ENCODE data around the gene SLC27A1. TPM values are rescaled to one million over a fixed set of nuclear protein-coding genes. Genes with fewer than 3 reads are reported as not detected.
"Not testable (repeated sequence)": the region's sequence is repeated elsewhere in the genome, so short reads cannot be mapped to it uniquely, and the experiment has no call there.

The SLC27A1 gene
- total RNA-seq, 1 donor from 2014 or later, result 4.3 TPM

DNA sequence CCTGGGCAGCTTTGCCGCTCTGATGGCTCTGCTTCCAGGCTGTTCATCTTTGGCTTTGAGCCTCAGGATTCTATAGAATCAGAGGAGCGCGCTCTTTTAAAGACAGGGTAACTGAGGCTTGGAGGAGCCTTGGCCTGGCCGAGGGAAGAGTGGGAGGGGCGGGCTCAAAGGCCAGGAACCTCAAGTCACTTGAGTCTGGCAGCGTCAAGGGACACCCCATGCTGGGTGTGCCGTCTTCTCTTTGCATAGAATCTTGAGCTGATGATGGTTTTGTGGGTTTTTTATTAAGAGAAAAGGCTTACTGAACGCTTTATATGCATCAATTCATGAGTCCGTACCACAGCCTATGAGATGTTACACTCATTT, 42.2 kb downstream of the SLC27A1 start:
- Mint-ChIP-seq H3K27me3 (no peaks in the 10 kb centered on the region), H3K4me1 (peaks cover 51% of the 10 kb centered on the region), H3K9me3 (no peaks in the 10 kb centered on the region), H3K36me3 (ENCODE audit: low read depth) (peaks cover 36% of the 10 kb centered on the region), H3K27ac (peak overlapping the region; percentile 92), H3K4me3 (peak overlapping the region; percentile 100)
- peak; percentile 9 for ATAC-seq (ENCODE audit: low read depth)
- no peak for DNase-seq
- intact Hi-C loops (cut with micrococcal nuclease), result loop anchor here (1.0 to 5.0 kb wide), 8 partner anchors 11 to 207 kb away; partner anchors contain the start of genes BST2, COLGALT1, MRPL34 and SLC27A1
- POLR2A ChIA-PET, result interaction anchor here (0.6 to 7.4 kb wide), 14 partner anchors 13 to 1010 kb away, joined by 3 to 347 read pairs (median 8); partner anchors contain the start of genes FCHO1 and SLC27A1
- CTCF ChIA-PET, result interaction anchor here (0.6 to 2.4 kb wide), 4 partner anchors 14 to 61 kb away, joined by 3 to 7 read pairs (median 5); a partner anchor contains a TSS
- TF ChIP-seq, protein P1, sequence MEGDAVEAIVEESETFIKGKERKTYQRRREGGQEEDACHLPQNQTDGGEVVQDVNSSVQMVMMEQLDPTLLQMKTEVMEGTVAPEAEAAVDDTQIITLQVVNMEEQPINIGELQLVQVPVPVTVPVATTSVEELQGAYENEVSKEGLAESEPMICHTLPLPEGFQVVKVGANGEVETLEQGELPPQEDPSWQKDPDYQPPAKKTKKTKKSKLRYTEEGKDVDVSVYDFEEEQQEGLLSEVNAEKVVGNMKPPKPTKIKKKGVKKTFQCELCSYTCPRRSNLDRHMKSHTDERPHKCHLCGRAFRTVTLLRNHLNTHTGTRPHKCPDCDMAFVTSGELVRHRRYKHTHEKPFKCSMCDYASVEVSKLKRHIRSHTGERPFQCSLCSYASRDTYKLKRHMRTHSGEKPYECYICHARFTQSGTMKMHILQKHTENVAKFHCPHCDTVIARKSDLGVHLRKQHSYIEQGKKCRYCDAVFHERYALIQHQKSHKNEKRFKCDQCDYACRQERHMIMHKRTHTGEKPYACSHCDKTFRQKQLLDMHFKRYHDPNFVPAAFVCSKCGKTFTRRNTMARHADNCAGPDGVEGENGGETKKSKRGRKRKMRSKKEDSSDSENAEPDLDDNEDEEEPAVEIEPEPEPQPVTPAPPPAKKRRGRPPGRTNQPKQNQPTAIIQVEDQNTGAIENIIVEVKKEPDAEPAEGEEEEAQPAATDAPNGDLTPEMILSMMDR (IDR thresholded peaks at IDR 0.05), result no peak

DNA sequence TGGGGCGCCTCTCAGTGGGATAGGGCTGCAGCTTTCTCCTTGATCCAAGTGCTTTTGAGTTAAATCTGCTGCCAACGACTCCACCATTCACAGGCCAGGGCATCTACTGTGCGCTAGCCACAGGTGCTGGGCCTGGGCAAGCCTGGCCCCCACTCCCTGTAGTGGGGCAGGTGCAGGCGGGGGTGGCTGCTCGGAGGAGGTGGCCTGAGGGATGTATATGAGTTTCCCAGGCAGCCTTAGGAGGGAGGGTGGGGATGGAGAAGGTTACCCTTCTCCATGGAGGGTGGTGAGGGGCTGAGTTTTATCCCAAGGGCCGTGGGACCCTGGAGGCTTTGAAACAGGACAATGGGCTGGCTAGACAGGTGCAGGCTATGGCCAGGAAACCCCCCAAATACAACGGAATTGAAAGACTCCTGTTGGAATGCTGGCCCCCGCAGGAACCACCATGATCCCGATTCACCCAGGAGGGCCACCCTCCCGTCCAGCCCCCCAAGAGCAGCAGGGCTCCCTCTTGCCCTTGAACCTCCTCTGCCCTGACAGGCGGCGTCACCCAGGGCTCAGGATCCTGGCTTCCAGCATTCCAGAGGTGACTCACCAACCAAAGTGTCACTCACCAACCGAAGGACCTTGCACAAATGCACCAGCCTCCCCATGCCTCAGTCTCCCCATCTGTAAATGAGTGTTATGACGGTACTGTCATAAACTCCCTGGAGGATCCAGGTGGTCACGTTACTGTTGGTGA, 45.3 kb downstream of the SLC27A1 start:
- Mint-ChIP-seq H3K36me3 (ENCODE audit: low read depth) (peaks cover 39% of the 10 kb centered on the region), H3K27me3 (no peaks in the 10 kb centered on the region), H3K27ac (peak overlapping the region; percentile 66), H3K4me3 (no peak overlapping the region), H3K4me1 (peaks cover 41% of the 10 kb centered on the region), H3K9me3 (no peaks in the 10 kb centered on the region)
- CTCF ChIA-PET, result no interaction called here
- no peak for DNase-seq
- ATAC-seq (ENCODE audit: low read depth), result no peak
- POLR2A ChIA-PET, result interaction anchor here (1.7 to 7.4 kb wide), 2 partner anchors 10 to 38 kb away, joined by 5 to 347 read pairs; a partner anchor contains a TSS
- TF ChIP-seq, protein P1 (IDR thresholded peaks at IDR 0.05), result no peak
- intact Hi-C loops (cut with micrococcal nuclease), result no loop called here

DNA sequence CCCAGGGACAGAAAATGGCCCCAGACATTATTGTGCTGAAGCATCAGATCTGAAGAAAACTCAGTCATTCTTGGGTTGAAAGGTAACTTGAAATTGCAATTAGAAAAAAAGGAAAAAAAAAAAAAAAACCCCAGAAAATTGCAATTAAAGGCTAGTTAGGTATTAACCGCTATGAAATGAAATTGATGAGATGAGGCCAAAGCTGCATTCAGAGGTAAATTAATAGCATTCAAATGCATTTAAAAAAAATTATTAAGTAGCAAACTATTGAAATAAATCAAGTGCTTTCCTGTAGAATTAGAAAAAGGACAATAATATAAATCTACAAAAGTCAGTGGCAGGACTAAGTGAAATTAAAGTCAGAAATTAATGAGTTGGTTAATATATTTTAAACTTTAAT, 47.6 kb downstream of the SLC27A1 start:
- intact Hi-C loops (cut with micrococcal nuclease), result no loop called here
- CTCF ChIA-PET, result interaction anchor here (0.7 kb wide), 1 partner anchor 36 kb away, joined by 4 read pairs; no protein-coding TSS in a partner anchor
- Mint-ChIP-seq H3K27ac (no peak overlapping the region), H3K9me3 (no peaks in the 10 kb centered on the region), H3K4me3 (no peak overlapping the region), H3K27me3 (no peaks in the 10 kb centered on the region), H3K36me3 (ENCODE audit: low read depth) (peaks cover 32% of the 10 kb centered on the region), H3K4me1 (peaks cover 41% of the 10 kb centered on the region)
- POLR2A ChIA-PET, result interaction anchor here (0.6 to 1.4 kb wide), 2 partner anchors 9 to 42 kb away, joined by 4 read pairs; a partner anchor contains a TSS
- no peak for ATAC-seq (ENCODE audit: low read depth)
- no peak for DNase-seq
- TF ChIP-seq, protein P1 (IDR thresholded peaks at IDR 0.05), result no peak

DNA sequence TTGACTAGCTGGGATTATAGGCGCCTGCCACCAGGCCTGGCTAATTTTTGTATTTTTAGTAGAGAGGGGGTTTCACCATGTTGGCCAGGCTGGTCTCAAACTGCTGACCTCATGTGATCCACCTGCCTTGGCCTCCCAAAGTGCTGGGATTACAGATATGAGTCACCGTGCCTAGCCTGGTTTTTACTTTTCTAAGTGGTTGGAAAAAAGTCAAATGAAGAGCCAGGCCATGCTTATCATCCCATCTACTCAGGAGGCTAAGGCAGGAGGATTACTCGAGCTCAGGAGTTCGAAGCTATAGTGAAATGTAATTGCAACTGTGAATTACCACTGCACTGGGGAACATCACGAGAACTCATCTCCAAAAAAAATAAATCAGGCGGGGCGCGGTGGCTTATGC, 48.3 kb downstream of the SLC27A1 start:
- intact Hi-C loops (cut with micrococcal nuclease); CTCF ChIA-PET; H3K9me3 Mint-ChIP-seq; H3K27ac Mint-ChIP-seq; H3K4me3 Mint-ChIP-seq; DNase-seq; H3K27me3 Mint-ChIP-seq; ATAC-seq (ENCODE audit: low read depth): not testable (repeated sequence)
- Mint-ChIP-seq H3K4me1 (peaks cover 43% of the 10 kb centered on the region), H3K36me3 (ENCODE audit: low read depth) (peaks cover 35% of the 10 kb centered on the region)
- POLR2A ChIA-PET, result interaction anchor here (0.6 to 1.4 kb wide), 3 partner anchors 8 to 506 kb away, joined by 4 to 9 read pairs (median 5); a partner anchor contains a TSS

DNA sequence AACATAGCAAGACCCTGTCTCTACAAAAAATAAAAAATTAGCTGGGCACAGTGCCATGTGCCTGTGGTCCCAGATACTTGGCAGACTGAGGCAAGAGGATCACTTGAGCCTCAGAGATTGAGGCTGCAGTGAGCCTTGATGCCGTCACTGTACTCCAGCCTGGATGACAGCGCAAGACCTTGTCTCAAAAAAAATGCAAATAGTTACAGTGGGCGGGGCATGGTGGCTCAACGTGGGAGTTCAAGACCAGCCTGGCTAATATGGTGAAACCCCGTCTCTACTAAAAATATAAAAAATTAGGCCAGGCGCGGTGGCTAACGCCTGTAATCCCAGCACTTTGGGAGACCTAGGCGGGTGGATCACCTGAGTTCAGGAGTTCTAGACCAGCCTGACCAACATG, 49.6 kb downstream of the SLC27A1 start:
- peaks cover 47% of the 10 kb centered on the region for H3K4me1 Mint-ChIP-seq
- intact Hi-C loops (cut with micrococcal nuclease), result loop anchor here (10.0 kb wide), 2 partner anchors 575 to 655 kb away; partner anchors contain the start of genes IFI30 and MAST3
- peak overlapping the region; percentile 53 for H3K27ac Mint-ChIP-seq
- H3K27me3 Mint-ChIP-seq, result no peaks in the 10 kb centered on the region
- peaks cover 35% of the 10 kb centered on the region for H3K36me3 Mint-ChIP-seq (ENCODE audit: low read depth)
- ChIA-PET POLR2A (interaction anchor here (0.6 to 12.5 kb wide), 6 partner anchors 8 to 405 kb away, joined by 3 to 347 read pairs (median 7); partner anchors contain the start of gene PGLS), CTCF (no interaction called here)
- H3K4me3 Mint-ChIP-seq, result no peak overlapping the region
- ATAC-seq (ENCODE audit: low read depth), result no peak
- H3K9me3 Mint-ChIP-seq, result no peaks in the 10 kb centered on the region
- no peak for DNase-seq
- TF ChIP-seq, protein P1 (IDR thresholded peaks at IDR 0.05), result no peak

All from activated B cell treated with CpG ODN at 0.5 μM for 24 hours (primary cell).